AG04450 (cell line): ENCODE measurements around the gene GET4. TPM values are rescaled to one million over a fixed set of nuclear protein-coding genes. Genes with fewer than 3 reads are reported as not detected.

Source experiments
- CTCF ChIA-PET: fragments of 300-600, 350-600 bp; formaldehyde crosslinking; extraction: SDS; loops from one replicate; lab custom pipeline; 2022; ENCODE audit warnings: antibody characterized with exemption, inconsistent platforms; lab: Charles Lee
- POLR2A ChIA-PET: fragments of 350-600 bp; formaldehyde crosslinking; extraction: SDS; loops from one replicate; lab custom pipeline; 2021; ENCODE audit warnings: antibody characterized with exemption, inconsistent platforms; lab: Yijun Ruan, JAX
- DNase-seq: peaks from one replicate; pipeline ENCODE4 v3.0.0-alpha.2; 2011; ENCODE audit warnings: low read depth, low spot score
- H3K27ac ChIP-seq: one replicate; pipeline ENCODE4 v1.5.1; 2012; ENCODE audit warnings: low read depth, low read length, control low read depth
- H3K27me3 ChIP-seq: one replicate; pipeline ENCODE4 v1.6.0; 2012; ENCODE audit warnings: low read length; ENCODE audit not compliant: control insufficient read depth, insufficient read depth
- H3K4me3 ChIP-seq: 2 replicates; pipeline ENCODE4 v1.5.1; 2011; ENCODE audit warnings: mild to moderate bottlenecking, low read depth, low read length, control low read depth
- H3K9me3 ChIP-seq: 2 replicates; pipeline ENCODE4 v1.5.1; 2012; ENCODE audit warnings: low read length; ENCODE audit not compliant: control insufficient read depth, insufficient read depth
- CTCF ChIP-seq: IDR thresholded peaks from 2 replicates; pipeline ENCODE4 v1.5.1; 2011; ENCODE audit warnings: low read depth, low read length, control low read depth, inconsistent platforms
- polyA plus RNA-seq: library from polyadenylated mRNA; depleted of rRNA; stranded (reverse); fragments of >200 nt; gene quantifications from 2 replicates; pipeline ENCODE4 v1.2.3, GENCODE V29; 2011

Gene GET4
- polyA plus RNA-seq, 1 experiment = 13.9 TPM

- CTCF ChIA-PET = no interaction called here
- Histone ChIP-seq H3K27me3 (no peaks in the 10 kb centered on the region), H3K4me3 (no peak overlapping the region), H3K27ac (no peak overlapping the region), H3K9me3 (no peaks in the 10 kb centered on the region; the same call in 1 of the 2 replicates)
- TF ChIP-seq CTCF = no peak
- DNase-seq = no peak
- POLR2A ChIA-PET = no interaction called here
Measured at GRCh38 chr7:920351-921070, 44.2 kb downstream of the GET4 start.

DNA sequence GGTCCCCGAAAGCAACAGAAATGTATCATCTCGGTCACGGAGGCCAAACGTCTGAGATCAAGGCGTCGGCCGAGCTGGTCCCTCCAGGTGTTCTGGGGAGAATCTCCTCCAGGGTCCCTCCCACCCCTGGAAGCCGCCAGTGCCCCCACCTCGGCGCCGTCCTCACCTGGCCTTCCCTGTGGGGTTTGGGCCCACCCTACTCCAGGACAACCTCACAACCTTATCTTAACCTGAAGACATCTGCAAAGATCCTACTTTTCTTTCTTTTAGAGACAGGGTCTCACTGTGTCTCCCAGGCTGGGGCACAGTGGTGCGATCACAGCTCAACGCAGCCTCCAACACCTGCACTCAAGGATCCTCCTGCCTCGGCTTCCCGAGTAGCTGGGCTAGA is 44.7 kb downstream of the GET4 start:
- POLR2A ChIA-PET = no interaction called here
- TF ChIP-seq CTCF = no peak
- Histone ChIP-seq H3K27ac (no peak overlapping the region), H3K4me3 (no peak overlapping the region), H3K27me3 (no peaks in the 10 kb centered on the region), H3K9me3 (no peaks in the 10 kb centered on the region; the same call in 1 of the 2 replicates)
- CTCF ChIA-PET = no interaction called here
- DNase-seq = no peak

DNA sequence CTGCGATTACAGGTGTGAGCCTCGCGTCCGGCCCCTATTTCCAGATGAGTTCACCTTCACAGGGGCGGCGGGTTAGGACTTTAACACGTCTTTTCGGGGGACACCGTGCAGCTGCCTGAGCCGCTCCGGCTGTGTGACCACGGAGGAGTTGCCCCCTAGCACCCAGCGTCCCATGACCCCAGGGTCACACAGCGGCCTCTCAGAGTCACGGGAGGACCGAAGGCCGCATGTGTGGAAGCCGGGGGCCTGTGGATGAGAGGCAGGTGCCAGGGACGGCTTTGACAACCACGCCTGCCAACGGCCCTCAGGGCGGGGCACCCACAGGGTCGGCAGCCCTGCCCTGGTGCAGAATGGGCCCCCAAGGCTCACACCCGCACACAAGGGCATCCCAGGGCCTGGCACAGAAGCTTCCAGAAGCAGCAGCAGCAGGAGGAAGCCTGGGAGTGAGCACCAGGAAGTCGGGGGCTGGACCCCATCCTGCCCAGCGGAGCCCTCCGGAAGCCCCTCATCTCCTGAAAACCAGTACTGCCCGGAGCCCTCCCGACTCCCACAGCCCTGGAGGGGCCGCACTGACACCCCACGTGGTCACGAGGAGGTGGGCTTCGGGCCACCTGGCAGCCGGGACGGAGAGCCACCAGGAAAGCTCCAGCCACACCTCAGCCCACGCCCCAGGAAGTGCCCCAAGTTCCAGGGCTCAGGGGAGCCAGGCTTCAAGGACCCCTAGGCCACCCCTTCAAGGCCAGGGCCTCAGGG is 45.4 kb downstream of the GET4 start:
- ChIA-PET POLR2A (no interaction called here), CTCF (no interaction called here)
- no peak overlapping the region for H3K27ac ChIP-seq
- H3K27me3 ChIP-seq = no peaks in the 10 kb centered on the region
- no peak for DNase-seq
- H3K4me3 ChIP-seq = no peak overlapping the region
- H3K9me3 ChIP-seq = no peaks in the 10 kb centered on the region; the same call in 1 of the 2 replicates
- TF ChIP-seq CTCF = no peak

DNA sequence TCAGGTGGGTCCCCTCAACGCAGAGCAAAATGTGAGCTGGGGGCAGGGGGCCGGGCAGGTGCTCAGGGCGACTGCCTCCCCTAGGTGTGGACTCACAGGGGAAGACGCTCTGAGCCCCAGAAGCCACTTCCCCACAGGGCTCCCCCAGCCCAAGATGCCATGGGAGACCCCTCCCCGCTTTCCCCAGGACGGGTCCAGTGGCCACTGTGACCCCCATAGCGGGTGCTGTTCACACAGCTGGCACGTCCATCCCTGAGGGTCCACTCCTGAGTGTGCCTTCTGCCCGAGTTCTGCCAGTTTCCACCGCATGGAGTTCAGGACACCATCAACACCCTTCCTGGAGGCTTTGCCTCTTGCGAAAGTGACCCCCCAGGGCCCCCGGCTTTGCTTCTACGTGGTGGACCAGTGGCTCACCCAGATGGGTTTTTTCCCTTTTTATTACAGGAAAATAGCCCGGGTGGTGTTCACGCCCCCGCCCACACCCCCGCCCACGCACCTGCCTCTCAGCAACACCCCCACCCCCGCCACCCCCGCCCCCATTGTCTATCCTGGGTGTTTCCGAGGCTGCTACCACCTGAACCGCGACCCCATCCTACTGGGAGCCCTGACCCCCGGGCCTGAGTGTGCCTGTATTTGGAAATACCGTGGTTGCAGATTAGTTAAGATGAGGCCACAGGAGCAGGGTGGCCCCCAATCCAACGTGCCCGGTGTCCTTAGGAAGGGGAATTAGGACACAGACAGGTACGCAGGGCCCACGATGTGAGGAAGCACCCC is 46.2 kb downstream of the GET4 start:
- DNase-seq = no peak
- no peak overlapping the region for H3K27ac ChIP-seq
- H3K4me3 ChIP-seq = no peak overlapping the region
- no peaks in the 10 kb centered on the region; the same call in 1 of the 2 replicates for H3K9me3 ChIP-seq
- no peaks in the 10 kb centered on the region for H3K27me3 ChIP-seq
- no peak for TF ChIP-seq CTCF
- ChIA-PET CTCF (no interaction called here), POLR2A (no interaction called here)
